Aorta (tissue), 5 donors: ENCODE measurements around the gene ABI3BP. TPM values are rescaled to one million over a fixed set of nuclear protein-coding genes. Genes with fewer than 3 reads are reported as not detected.

Source experiments
- ATAC-seq: fragments of 200-7000 bp; cut with Tn5 transposase; one replicate; pipeline ENCODE4 v1.9.1; 2022; ENCODE audit warnings: moderate library complexity; ENCODE audit not compliant: low FRiP score
- DNase-seq, 2 donors: peaks; one replicate each; pipeline ENCODE4 v3.0.0-alpha.2; 2020
- H3K27ac ChIP-seq, 2 donors: one replicate each; pipeline ENCODE4 v1.5.1; 2013; ENCODE audit warnings: low read length in 2 of 2, mild to moderate bottlenecking in 2 of 2, moderate library complexity in 2 of 2, control low read depth in 1 of 2, inconsistent platforms in 1 of 2, low read depth in 1 of 2
- H3K27me3 ChIP-seq, 2 donors: one replicate each; pipeline ENCODE4 v1.6.1; 2013; ENCODE audit warnings: control low read depth in 1 of 2, low read length in 1 of 2, mild to moderate bottlenecking in 1 of 2, moderate library complexity in 1 of 2; ENCODE audit not compliant: insufficient read depth in 2 of 2, control insufficient read depth in 1 of 2
- H3K36me3 ChIP-seq, 2 donors: one replicate each; pipeline ENCODE4 v1.6.1; 2013; ENCODE audit warnings: control low read depth in 1 of 2, low read length in 1 of 2, mild to moderate bottlenecking in 1 of 2; ENCODE audit not compliant: insufficient read depth in 2 of 2, control insufficient read depth in 1 of 2
- H3K4me1 ChIP-seq, 2 donors: one replicate each; pipeline ENCODE4 v1.6.1; 2013; ENCODE audit warnings: low read length in 2 of 2, control low read depth in 1 of 2, mild to moderate bottlenecking in 1 of 2, moderate library complexity in 1 of 2; ENCODE audit not compliant: insufficient read depth in 2 of 2, control insufficient read depth in 1 of 2
- H3K4me3 ChIP-seq, 2 donors: one replicate each; pipeline ENCODE4 v1.5.1; 2013; ENCODE audit warnings: low read length in 2 of 2, control low read depth in 1 of 2, mild to moderate bottlenecking in 1 of 2
- H3K9me3 ChIP-seq: one replicate; pipeline ENCODE4 v1.6.1; 2013; ENCODE audit warnings: mild to moderate bottlenecking, low read length; ENCODE audit not compliant: control insufficient read depth
- WGBS, 2 donors: extraction: QIAGEN DNeasy Blood & Tissue Kit; methylation state at CpG; one replicate each; pipeline ENCODE4 v1.1.7; 2013; 5-methylcytosine and 5-hydroxymethylcytosine counted together
- intact Hi-C, 2 donors: fragments of 100-400 bp; cut with DNase I; formaldehyde crosslinking; loops; one replicate each; pipeline versions ENCODE4 v1.14.2 to v1.15.0; 2022
- polyA plus RNA-seq, 2 donors: library from polyadenylated mRNA; stranded (reverse); fragments of 200-250 nt; gene quantifications; one replicate each; pipeline ENCODE4 v1.2.3, GENCODE V29; 2013
- total RNA-seq, 2 donors: library from RNA; stranded (reverse); fragmentation: NEBNext Ultra II Directional; extraction: Animal tissue kit (Norgen Biotek cat#: 25700); gene quantifications; one replicate each; pipeline ENCODE4 v1.2.1, GENCODE V29; 2021
- donor health status: healthy with polysubstance abuse.
- donor health status: Bipolar disorder and iron deficiency.
- donor health status: DM: no; HTN: no; CAD: no.
- donor health status: DM: no; HTN: no; CAD: no.
- donor health status: DM: yes; HTN: yes; CAD: no.

ABI3BP gene
- total and polyA plus RNA-seq, 4 donors, result 4.6 to 389 (median 115) TPM

DNA sequence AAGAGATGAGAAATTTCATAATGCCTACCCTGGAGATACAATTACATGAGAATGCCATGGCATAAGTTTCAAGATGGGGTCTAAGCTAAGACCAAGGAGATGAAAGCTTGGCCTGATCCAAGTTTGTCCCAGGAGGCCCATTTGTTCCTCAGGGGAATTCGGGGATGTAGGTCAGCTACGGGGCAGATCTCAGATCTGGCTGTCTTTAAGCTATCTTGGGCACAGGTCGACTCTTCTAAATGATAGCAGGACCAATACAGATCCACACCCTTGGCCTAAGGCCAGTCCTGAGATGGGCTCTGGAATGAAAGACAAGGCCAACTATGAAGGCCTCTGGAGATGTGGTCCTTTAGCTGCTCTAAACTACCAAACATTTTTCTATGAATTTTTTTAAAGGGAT lies 16.6 kb downstream of the ABI3BP start:
- Histone ChIP-seq H3K4me3 (no peak overlapping the region), H3K36me3 (no peaks in the 10 kb centered on the region), H3K27ac (no peak overlapping the region), H3K9me3 (peaks cover 2% of the 10 kb centered on the region), H3K4me1 (no peaks in the 10 kb centered on the region), H3K27me3 (no peaks in the 10 kb centered on the region)
- 50 to 58% methylated on average over 3 of the region's 3 CpGs for whole genome bisulfite sequencing, 2 donors
- DNase-seq (no peak), ATAC-seq (no peak)
- intact Hi-C loops, result no loop called here

DNA sequence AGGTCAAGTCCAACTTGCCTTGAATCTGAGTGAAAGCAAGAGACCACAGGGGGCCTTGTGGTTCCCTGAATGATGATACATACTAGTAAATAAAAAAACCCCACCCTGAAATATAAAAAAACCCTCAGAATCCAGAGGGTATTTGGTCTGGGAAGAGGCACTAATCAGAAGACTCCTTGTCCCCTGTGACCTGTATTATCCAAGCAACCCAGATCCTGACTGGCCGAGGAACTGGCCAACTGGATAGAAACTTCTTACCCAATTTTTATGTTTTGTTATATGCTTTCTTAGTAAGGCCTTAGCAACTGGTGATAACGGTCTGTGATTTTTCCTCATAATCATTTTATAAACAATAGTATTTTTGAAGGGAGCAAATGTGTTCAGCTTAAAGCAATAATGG lies 17.5 kb downstream of the ABI3BP start:
- Histone ChIP-seq H3K9me3 (peaks cover 2% of the 10 kb centered on the region), H3K27ac (no peak overlapping the region), H3K4me1 (no peaks in the 10 kb centered on the region), H3K4me3 (no peak overlapping the region), H3K36me3 (no peaks in the 10 kb centered on the region), H3K27me3 (no peaks in the 10 kb centered on the region)
- intact Hi-C loops, result no loop called here
- 32% methylated on average over 2 of the region's 2 CpGs for WGBS, 2 donors
- ATAC-seq, result no peak
- no peak for DNase-seq

GRCh38 chr3:100973594-100973993 lies 19.6 kb downstream of the ABI3BP start:
- Histone ChIP-seq H3K4me1 (no peaks in the 10 kb centered on the region), H3K27me3 (no peaks in the 10 kb centered on the region), H3K9me3 (peaks cover 2% of the 10 kb centered on the region), H3K36me3 (no peaks in the 10 kb centered on the region), H3K4me3 (no peak overlapping the region), H3K27ac (no peak overlapping the region)
- ATAC-seq, result no peak
- intact Hi-C loops, result no loop called here
- WGBS, 2 donors, result 93% methylated on average over 4 of the region's 4 CpGs
- no peak for DNase-seq

- ATAC-seq (no peak), DNase-seq (no peak)
- H3K4me1 ChIP-seq, result no peaks in the 10 kb centered on the region
- 51 to 53% methylated on average over 1 of the region's 1 CpG for WGBS, 2 donors
- H3K9me3 ChIP-seq, result peaks cover 2% of the 10 kb centered on the region
- intact Hi-C loops, result no loop called here
- no peaks in the 10 kb centered on the region for H3K36me3 ChIP-seq
- no peak overlapping the region for H3K27ac ChIP-seq
- no peaks in the 10 kb centered on the region for H3K27me3 ChIP-seq
- H3K4me3 ChIP-seq, result no peak overlapping the region
Observed at GRCh38 chr3:100972867-100973266, 20.4 kb downstream of the ABI3BP start.

DNA sequence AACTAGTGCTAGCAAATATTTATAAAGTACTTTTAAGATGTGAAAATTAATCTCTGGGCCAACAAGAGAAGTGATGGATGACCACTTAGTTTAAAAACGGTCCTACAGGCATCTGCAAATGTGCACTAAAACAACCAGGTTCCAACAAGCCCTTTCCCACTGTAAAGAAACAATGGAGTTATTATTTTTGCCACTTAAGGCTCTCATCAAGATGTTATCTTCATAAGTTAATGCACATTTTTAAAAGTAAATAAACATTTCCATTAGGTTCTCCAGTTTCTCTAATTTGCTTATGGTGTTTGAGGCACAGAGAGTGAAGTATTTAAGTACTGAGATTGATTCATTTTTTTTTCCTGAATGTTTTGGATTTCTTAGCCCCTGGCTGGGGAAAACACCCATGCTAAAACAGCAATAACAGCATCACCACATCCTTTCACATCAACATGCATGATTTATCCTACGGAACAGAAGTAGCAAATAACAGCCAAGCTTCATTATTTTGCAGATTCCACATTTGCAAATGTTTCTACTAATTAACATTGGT lies 20.8 kb downstream of the ABI3BP start:
- no peak for DNase-seq
- H3K27ac ChIP-seq, result no peak overlapping the region
- peaks cover 2% of the 10 kb centered on the region for H3K9me3 ChIP-seq
- H3K4me1 ChIP-seq, result no peaks in the 10 kb centered on the region
- WGBS, 2 donors, result 50 to 58% methylated on average over 2 of the region's 2 CpGs
- H3K27me3 ChIP-seq, result no peaks in the 10 kb centered on the region
- H3K36me3 ChIP-seq, result no peaks in the 10 kb centered on the region
- intact Hi-C loops, result no loop called here
- ATAC-seq, result no peak
- no peak overlapping the region for H3K4me3 ChIP-seq

DNA sequence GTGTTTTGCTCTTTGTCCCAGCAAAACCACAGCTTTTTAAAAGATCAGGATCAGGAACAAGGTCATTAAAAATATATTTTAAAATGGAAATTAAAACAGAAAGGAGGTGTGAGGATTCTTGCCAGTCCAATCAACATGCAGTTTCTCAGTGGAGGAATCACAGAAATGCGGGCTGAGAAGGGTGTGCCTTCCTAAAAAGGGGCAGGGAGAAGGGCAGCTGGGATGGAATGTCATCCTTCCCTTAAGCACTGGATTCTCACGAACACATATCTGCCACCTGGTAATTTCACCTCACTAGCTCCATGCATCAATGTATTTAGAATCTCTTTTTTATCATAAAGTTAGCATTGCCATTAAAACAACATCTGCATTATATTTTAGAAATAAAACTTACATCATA lies 21.4 kb downstream of the ABI3BP start:
- no peak for ATAC-seq
- no peaks in the 10 kb centered on the region for H3K27me3 ChIP-seq

GRCh38 chr3:100970477-100970990 lies 22.7 kb downstream of the ABI3BP start:
- Histone ChIP-seq H3K9me3 (no peaks in the 10 kb centered on the region), H3K27me3 (no peaks in the 10 kb centered on the region), H3K4me1 (no peaks in the 10 kb centered on the region), H3K36me3 (no peaks in the 10 kb centered on the region), H3K27ac (no peak overlapping the region), H3K4me3 (no peak overlapping the region)
- intact Hi-C loops, result no loop called here
- DNase-seq (no peak), ATAC-seq (no peak)
- WGBS, 2 donors, result 95% methylated on average over 6 of the region's 6 CpGs

More for the DNA sequence above, 21.4 kb downstream of the ABI3BP start:
- Histone ChIP-seq H3K4me3 (no peak overlapping the region), H3K9me3 (no peaks in the 10 kb centered on the region), H3K4me1 (no peaks in the 10 kb centered on the region), H3K27ac (no peak overlapping the region), H3K36me3 (no peaks in the 10 kb centered on the region)
- 64 to 75% methylated on average over 2 of the region's 2 CpGs for WGBS, 2 donors
- no peak for DNase-seq
- intact Hi-C loops, result no loop called here

GRCh38 chr3:100968932-100969906 lies 24.0 kb downstream of the ABI3BP start:
- intact Hi-C loops, result no loop called here
- Histone ChIP-seq H3K27me3 (no peaks in the 10 kb centered on the region), H3K4me3 (no peak overlapping the region), H3K4me1 (no peaks in the 10 kb centered on the region), H3K27ac (no peak overlapping the region), H3K36me3 (no peaks in the 10 kb centered on the region), H3K9me3 (no peaks in the 10 kb centered on the region)
- 87 to 88% methylated on average over 6 of the region's 6 CpGs for WGBS, 2 donors
- no peak for DNase-seq
- peak; percentile 78 for ATAC-seq

DNA sequence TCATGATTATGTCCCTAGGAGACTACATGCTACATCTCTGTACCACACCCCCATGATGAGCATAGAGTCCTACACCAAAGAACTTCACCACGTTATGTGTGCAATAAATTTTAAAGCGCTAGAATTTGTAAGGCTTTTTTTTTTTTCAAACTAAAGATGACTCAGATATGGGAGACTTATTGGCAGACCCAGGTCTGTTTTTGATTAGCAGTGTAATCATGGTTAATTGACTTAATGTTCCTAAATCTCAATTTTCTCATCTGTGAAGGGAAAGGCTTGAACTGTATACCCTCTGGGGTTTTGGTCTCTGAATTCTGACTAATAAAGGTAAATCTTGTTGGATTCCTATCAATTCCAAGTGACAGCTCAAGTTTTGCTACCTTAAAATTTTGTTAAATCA lies 26.4 kb downstream of the ABI3BP start:
- no peak overlapping the region for H3K27ac ChIP-seq
- intact Hi-C loops, result no loop called here
- ATAC-seq (no peak), DNase-seq (no peak)
- H3K9me3 ChIP-seq, result peaks cover 1% of the 10 kb centered on the region
- no peaks in the 10 kb centered on the region for H3K27me3 ChIP-seq
- WGBS, 2 donors, result 95 to 96% methylated on average over 2 of the region's 2 CpGs
- H3K4me1 ChIP-seq, result no peaks in the 10 kb centered on the region
- no peak overlapping the region for H3K4me3 ChIP-seq
- no peaks in the 10 kb centered on the region for H3K36me3 ChIP-seq
